Measurements from ENCODE around the gene NOS1AP. TPM values are rescaled to one million over a fixed set of nuclear protein-coding genes. Genes with fewer than 3 reads are reported as not detected.
A peak's percentile ranks its signal among the peaks of the same experiment; 100 is the strongest.

NOS1AP gene
- total and polyA plus RNA-seq, 2 experiments from 2014 or later: 5.8 to 6.6 TPM

DNA sequence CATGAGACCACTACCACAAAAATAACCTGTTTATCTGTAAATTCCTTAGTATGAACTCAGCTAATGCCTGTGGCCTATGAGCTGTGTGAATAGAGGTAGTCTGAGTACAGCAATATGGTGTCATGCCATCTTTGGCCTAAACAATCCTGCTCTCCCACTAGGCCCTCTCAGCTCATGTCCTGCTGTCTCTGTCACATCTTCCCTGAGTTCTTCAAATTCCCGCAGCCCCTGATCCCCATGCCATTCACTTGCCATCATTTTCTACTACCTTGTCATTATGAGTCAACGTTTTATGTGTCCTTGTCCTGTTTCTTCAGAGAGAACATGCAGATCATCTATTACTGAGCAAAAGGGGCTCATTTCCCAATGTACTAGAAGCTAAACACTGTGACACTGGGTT lies 181.6 kb downstream of the NOS1AP start:
- Histone ChIP-seq H3K27ac (ENCODE audit: low read depth) (0 out of 2 replicates have a peak overlapping the region, but pooled peaks have one; percentile 58), H3K36me3 (ENCODE audit: insufficient read depth) (no peaks in the 10 kb centered on the region), H3K79me2 (replicated peaks; ENCODE audit: insufficient read depth) (peaks cover 8% of the 10 kb centered on the region; the same call in 1 of the 2 replicates), H3K27me3 (ENCODE audit: insufficient read depth) (no peaks in the 10 kb centered on the region), H3F3A (replicated peaks; ENCODE audit: low read depth) (no peaks in the 10 kb centered on the region), H3K4me2 (0 out of 2 replicates have a peak overlapping the region, but pooled peaks have one; percentile 50), H3K4me3 (no peak overlapping the region), H2AFZ (no peak overlapping the region), H4K20me1 (replicated peaks; ENCODE audit: insufficient read depth) (no peaks in the 10 kb centered on the region), H3K4me1 (ENCODE audit: insufficient read depth) (peaks cover 30% of the 10 kb centered on the region), H3K9me2 (ENCODE audit: insufficient read depth) (peaks cover 3% of the 10 kb centered on the region; the same call in 1 of the 2 replicates)
- Mint-ChIP-seq H3K9me3 (no peaks in the 10 kb centered on the region), H3K4me3 (no peak overlapping the region), H3K27me3 (ENCODE audit: insufficient read depth, low read depth, poor library complexity) (peaks cover 12% of the 10 kb centered on the region), H3K27ac (peak overlapping the region; percentile 67), H3K4me1 (peaks cover 50% of the 10 kb centered on the region), H3K36me3 (ENCODE audit: low read depth) (no peaks in the 10 kb centered on the region)
- TF ChIP-seq EZH2phosphoT487 (IDR thresholded peaks at IDR 0.05; ENCODE audit: unreplicated experiment): no peak
- DNase-seq (ENCODE audit: low spot score): no peak
- ATAC-seq: no peak

DNA sequence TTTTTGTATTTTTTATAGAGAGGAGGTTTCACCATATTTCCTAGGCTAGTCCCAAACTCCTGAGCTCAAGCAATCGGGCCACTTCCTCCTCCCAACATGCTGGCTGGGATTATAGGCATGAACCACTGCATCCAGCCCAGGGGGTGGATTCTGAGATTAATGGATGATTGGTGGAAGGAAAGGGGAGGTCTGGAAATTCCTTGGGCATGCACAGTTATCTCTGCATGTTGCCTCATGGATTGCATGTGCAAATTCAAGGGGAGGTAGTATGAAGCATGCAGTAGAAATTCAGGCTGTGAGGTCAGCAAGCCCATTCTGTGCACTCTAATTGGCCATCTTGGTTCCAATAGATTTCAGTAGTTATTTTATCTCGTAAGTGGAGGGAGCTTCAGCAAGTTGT lies 182.7 kb downstream of the NOS1AP start:
- Histone ChIP-seq H3K27me3 (ENCODE audit: insufficient read depth) (no peaks in the 10 kb centered on the region), H3F3A (replicated peaks; ENCODE audit: low read depth) (no peaks in the 10 kb centered on the region), H3K9me2 (ENCODE audit: insufficient read depth) (peaks cover 3% of the 10 kb centered on the region; the same call in 1 of the 2 replicates), H2AFZ (no peak overlapping the region), H3K36me3 (ENCODE audit: insufficient read depth) (no peaks in the 10 kb centered on the region), H3K4me3 (no peak overlapping the region), H3K4me1 (ENCODE audit: insufficient read depth) (peaks cover 30% of the 10 kb centered on the region), H3K4me2 (no peak overlapping the region), H3K27ac (ENCODE audit: low read depth) (no peak overlapping the region), H3K79me2 (replicated peaks; ENCODE audit: insufficient read depth) (peaks cover 8% of the 10 kb centered on the region; the same call in 1 of the 2 replicates), H4K20me1 (replicated peaks; ENCODE audit: insufficient read depth) (no peaks in the 10 kb centered on the region)
- no peak overlapping the region; the same call in 1 of the 2 replicates for H3K27ac Mint-ChIP-seq
- no peak overlapping the region for H3K4me3 Mint-ChIP-seq
- ATAC-seq (no peak), DNase-seq (ENCODE audit: low spot score) (no peak)
- H3K27me3 Mint-ChIP-seq (ENCODE audit: insufficient read depth, low read depth, poor library complexity): peaks cover 12% of the 10 kb centered on the region
- H3K4me1 Mint-ChIP-seq: peaks cover 50% of the 10 kb centered on the region
- H3K9me3 Mint-ChIP-seq: no peaks in the 10 kb centered on the region
- no peaks in the 10 kb centered on the region for H3K36me3 Mint-ChIP-seq (ENCODE audit: low read depth)
- no peak for TF ChIP-seq POLR2AphosphoS5 (IDR thresholded peaks at IDR 0.05; ENCODE audit: low read depth)
- no peak for TF ChIP-seq EZH2phosphoT487 (IDR thresholded peaks at IDR 0.05; ENCODE audit: unreplicated experiment)
- no peak for TF ChIP-seq EZH2 (IDR thresholded peaks at IDR 0.05; ENCODE audit: low read depth, unreplicated experiment)
- TF ChIP-seq, protein P1, sequence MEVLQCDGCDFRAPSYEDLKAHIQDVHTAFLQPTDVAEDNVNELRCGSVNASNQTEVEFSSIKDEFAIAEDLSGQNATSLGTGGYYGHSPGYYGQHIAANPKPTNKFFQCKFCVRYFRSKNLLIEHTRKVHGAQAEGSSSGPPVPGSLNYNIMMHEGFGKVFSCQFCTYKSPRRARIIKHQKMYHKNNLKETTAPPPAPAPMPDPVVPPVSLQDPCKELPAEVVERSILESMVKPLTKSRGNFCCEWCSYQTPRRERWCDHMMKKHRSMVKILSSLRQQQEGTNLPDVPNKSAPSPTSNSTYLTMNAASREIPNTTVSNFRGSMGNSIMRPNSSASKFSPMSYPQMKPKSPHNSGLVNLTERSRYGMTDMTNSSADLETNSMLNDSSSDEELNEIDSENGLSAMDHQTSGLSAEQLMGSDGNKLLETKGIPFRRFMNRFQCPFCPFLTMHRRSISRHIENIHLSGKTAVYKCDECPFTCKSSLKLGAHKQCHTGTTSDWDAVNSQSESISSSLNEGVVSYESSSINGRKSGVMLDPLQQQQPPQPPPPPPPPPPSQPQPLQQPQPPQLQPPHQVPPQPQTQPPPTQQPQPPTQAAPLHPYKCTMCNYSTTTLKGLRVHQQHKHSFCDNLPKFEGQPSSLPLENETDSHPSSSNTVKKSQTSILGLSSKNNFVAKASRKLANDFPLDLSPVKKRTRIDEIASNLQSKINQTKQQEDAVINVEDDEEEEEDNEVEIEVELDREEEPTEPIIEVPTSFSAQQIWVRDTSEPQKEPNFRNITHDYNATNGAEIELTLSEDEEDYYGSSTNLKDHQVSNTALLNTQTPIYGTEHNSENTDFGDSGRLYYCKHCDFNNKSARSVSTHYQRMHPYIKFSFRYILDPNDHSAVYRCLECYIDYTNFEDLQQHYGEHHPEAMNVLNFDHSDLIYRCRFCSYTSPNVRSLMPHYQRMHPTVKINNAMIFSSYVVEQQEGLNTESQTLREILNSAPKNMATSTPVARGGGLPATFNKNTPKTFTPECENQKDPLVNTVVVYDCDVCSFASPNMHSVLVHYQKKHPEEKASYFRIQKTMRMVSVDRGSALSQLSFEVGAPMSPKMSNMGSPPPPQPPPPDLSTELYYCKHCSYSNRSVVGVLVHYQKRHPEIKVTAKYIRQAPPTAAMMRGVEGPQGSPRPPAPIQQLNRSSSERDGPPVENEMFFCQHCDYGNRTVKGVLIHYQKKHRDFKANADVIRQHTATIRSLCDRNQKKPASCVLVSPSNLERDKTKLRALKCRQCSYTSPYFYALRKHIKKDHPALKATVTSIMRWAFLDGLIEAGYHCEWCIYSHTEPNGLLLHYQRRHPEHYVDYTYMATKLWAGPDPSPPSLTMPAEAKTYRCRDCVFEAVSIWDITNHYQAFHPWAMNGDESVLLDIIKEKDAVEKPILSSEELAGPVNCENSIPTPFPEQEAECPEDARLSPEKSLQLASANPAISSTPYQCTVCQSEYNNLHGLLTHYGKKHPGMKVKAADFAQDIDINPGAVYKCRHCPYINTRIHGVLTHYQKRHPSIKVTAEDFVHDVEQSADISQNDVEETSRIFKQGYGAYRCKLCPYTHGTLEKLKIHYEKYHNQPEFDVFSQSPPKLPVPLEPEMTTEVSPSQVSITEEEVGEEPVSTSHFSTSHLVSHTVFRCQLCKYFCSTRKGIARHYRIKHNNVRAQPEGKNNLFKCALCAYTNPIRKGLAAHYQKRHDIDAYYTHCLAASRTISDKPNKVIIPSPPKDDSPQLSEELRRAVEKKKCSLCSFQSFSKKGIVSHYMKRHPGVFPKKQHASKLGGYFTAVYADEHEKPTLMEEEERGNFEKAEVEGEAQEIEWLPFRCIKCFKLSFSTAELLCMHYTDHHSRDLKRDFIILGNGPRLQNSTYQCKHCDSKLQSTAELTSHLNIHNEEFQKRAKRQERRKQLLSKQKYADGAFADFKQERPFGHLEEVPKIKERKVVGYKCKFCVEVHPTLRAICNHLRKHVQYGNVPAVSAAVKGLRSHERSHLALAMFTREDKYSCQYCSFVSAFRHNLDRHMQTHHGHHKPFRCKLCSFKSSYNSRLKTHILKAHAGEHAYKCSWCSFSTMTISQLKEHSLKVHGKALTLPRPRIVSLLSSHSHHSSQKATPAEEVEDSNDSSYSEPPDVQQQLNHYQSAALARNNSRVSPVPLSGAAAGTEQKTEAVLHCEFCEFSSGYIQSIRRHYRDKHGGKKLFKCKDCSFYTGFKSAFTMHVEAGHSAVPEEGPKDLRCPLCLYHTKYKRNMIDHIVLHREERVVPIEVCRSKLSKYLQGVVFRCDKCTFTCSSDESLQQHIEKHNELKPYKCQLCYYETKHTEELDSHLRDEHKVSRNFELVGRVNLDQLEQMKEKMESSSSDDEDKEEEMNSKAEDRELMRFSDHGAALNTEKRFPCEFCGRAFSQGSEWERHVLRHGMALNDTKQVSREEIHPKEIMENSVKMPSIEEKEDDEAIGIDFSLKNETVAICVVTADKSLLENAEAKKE (CRISPR knock-in tag; IDR thresholded peaks at IDR 0.05): no peak
- TF ChIP-seq, protein P2, sequence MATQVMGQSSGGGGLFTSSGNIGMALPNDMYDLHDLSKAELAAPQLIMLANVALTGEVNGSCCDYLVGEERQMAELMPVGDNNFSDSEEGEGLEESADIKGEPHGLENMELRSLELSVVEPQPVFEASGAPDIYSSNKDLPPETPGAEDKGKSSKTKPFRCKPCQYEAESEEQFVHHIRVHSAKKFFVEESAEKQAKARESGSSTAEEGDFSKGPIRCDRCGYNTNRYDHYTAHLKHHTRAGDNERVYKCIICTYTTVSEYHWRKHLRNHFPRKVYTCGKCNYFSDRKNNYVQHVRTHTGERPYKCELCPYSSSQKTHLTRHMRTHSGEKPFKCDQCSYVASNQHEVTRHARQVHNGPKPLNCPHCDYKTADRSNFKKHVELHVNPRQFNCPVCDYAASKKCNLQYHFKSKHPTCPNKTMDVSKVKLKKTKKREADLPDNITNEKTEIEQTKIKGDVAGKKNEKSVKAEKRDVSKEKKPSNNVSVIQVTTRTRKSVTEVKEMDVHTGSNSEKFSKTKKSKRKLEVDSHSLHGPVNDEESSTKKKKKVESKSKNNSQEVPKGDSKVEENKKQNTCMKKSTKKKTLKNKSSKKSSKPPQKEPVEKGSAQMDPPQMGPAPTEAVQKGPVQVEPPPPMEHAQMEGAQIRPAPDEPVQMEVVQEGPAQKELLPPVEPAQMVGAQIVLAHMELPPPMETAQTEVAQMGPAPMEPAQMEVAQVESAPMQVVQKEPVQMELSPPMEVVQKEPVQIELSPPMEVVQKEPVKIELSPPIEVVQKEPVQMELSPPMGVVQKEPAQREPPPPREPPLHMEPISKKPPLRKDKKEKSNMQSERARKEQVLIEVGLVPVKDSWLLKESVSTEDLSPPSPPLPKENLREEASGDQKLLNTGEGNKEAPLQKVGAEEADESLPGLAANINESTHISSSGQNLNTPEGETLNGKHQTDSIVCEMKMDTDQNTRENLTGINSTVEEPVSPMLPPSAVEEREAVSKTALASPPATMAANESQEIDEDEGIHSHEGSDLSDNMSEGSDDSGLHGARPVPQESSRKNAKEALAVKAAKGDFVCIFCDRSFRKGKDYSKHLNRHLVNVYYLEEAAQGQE (IDR thresholded peaks at IDR 0.05; ENCODE audit: unreplicated experiment): no peak
- no peak for TF ChIP-seq JUNB (IDR thresholded peaks at IDR 0.05; ENCODE audit: unreplicated experiment)
- TF ChIP-seq, protein P3, sequence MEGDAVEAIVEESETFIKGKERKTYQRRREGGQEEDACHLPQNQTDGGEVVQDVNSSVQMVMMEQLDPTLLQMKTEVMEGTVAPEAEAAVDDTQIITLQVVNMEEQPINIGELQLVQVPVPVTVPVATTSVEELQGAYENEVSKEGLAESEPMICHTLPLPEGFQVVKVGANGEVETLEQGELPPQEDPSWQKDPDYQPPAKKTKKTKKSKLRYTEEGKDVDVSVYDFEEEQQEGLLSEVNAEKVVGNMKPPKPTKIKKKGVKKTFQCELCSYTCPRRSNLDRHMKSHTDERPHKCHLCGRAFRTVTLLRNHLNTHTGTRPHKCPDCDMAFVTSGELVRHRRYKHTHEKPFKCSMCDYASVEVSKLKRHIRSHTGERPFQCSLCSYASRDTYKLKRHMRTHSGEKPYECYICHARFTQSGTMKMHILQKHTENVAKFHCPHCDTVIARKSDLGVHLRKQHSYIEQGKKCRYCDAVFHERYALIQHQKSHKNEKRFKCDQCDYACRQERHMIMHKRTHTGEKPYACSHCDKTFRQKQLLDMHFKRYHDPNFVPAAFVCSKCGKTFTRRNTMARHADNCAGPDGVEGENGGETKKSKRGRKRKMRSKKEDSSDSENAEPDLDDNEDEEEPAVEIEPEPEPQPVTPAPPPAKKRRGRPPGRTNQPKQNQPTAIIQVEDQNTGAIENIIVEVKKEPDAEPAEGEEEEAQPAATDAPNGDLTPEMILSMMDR (conservative IDR thresholded peaks at IDR 0.05; ENCODE audit: low read depth in 2 of 2): no peak
- no peak for TF ChIP-seq STAT1 (IDR thresholded peaks at IDR 0.05; ENCODE audit: unreplicated experiment)
- no peak for TF ChIP-seq ZNF114 (CRISPR knock-in tag; IDR thresholded peaks at IDR 0.05)
